Measurements from ENCODE around the gene CCDC178.

DNA sequence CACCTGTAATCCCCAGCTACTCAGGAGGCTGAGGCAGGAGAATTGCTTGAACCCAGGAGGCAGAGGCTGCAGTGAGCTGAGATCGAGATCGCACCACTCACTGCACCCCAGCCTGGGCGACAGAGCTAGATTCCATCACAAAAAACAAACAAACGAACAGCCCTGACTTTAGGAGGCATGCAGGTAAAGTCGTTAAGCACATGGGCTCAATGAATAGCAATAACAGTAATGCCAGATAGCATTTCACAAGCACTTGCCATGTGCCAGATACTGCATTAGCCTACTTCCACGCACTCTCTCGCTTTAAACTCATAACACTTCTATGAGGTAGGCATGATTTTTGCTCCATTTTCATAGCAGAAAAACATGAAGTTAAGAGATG is 532.1 kb downstream of the CCDC178 start:
- TF ChIP-seq, protein P1, sequence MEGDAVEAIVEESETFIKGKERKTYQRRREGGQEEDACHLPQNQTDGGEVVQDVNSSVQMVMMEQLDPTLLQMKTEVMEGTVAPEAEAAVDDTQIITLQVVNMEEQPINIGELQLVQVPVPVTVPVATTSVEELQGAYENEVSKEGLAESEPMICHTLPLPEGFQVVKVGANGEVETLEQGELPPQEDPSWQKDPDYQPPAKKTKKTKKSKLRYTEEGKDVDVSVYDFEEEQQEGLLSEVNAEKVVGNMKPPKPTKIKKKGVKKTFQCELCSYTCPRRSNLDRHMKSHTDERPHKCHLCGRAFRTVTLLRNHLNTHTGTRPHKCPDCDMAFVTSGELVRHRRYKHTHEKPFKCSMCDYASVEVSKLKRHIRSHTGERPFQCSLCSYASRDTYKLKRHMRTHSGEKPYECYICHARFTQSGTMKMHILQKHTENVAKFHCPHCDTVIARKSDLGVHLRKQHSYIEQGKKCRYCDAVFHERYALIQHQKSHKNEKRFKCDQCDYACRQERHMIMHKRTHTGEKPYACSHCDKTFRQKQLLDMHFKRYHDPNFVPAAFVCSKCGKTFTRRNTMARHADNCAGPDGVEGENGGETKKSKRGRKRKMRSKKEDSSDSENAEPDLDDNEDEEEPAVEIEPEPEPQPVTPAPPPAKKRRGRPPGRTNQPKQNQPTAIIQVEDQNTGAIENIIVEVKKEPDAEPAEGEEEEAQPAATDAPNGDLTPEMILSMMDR (IDR thresholded peaks at IDR 0.05; ENCODE audit: extremely low read depth in 1 of 2, insufficient read depth in 1 of 2, low read depth in 1 of 2, low read length in 2 of 2) = no peak
- TF ChIP-seq POLR2A (IDR thresholded peaks at IDR 0.05; ENCODE audit: low read depth, low read length) (no peak), POLR2AphosphoS5 (IDR thresholded peaks at IDR 0.05; ENCODE audit: insufficient read depth, low read depth, low read length) (no peak)
- TF ChIP-seq, protein P2, sequence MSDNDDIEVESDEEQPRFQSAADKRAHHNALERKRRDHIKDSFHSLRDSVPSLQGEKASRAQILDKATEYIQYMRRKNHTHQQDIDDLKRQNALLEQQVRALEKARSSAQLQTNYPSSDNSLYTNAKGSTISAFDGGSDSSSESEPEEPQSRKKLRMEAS (IDR thresholded peaks at IDR 0.05; ENCODE audit: insufficient read depth, insufficient read length) = no peak
